HG03457 (cell line): ENCODE results near the gene C4orf51.

Experiments used
- ATAC-seq: cut with Tn5 transposase; IDR thresholded peaks from one replicate; pipeline ENCODE4 v1.9.1; 2021; ENCODE audit warnings: moderate number of reproducible peaks; ENCODE audit not compliant: unreplicated experiment

The C4orf51 gene

DNA sequence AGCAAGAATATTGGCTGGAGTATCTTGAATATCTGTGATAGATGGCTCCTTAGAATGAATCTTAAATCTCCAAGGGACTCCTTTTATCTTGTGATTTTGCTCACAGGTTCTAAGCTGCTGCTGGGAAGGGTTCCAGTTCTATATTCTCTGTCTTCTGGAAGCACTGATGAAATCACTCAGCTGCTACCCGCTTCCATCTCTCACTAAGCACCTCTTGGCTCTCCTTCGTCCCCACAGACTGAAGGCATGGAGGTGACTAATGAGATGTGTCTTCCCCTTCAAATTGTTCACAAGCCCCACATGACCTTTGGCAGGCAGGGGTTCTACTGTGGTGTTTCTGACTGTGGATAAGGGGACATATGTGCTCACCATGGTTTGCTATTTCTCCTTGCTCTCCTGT is 75.9 kb downstream of the C4orf51 start:
- no peak for ATAC-seq

DNA sequence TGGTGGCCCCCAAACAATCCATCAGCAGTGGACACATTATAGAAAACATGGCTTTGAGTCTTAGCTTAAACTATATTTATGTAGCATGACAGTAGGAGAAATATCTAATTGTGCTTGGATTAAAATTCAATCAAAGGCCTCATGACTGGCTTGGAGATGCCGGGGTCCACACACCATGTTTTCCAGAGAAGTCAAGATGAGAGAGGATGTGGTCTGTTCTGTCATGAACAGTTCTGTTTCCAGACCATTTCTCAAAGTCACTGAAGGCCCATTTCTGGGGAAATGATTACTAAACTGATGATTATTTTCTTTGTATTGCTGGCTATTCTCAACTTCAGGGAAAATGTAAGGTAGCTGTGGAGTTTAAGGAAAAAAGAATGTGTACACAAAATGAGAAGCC is 76.3 kb downstream of the C4orf51 start:
- no peak for ATAC-seq

DNA sequence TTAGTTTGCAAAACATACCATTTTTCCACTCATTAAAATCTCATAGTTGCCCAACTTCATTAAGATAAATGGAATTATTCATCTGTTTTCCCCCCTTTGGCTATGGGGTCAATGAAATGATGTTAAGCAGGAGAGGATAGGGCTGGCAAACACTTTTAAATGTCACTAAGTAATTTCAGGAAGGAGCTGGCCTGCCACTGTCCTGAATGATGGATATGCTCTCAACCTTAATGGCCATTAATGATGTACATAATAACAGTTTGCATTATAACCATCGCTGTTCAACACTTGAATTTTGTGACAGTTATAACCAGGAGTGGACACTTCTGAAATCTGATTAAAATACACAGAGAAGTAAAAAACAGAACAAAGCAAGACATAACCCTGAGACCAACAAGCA is 77.2 kb downstream of the C4orf51 start:
- ATAC-seq, result no peak

DNA sequence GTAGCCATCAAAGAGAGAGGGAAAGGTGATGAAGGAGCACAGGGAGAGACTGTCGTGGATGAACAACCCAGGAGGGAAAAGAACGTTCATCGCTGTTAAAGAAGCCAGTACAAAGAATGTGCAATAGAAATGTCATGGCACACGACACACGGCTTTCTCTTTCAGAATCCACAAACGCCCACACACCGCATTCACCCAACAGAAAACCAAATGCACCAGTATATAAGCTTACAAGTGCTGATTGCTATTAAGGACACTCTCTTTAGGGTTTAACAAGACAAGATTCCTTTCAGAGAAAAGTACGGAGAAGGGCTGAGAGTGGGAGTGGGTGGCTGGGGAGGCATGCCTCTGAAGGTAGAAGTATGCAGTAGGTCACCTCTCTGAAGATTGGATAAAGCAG is 80.2 kb downstream of the C4orf51 start:
- no peak for ATAC-seq

DNA sequence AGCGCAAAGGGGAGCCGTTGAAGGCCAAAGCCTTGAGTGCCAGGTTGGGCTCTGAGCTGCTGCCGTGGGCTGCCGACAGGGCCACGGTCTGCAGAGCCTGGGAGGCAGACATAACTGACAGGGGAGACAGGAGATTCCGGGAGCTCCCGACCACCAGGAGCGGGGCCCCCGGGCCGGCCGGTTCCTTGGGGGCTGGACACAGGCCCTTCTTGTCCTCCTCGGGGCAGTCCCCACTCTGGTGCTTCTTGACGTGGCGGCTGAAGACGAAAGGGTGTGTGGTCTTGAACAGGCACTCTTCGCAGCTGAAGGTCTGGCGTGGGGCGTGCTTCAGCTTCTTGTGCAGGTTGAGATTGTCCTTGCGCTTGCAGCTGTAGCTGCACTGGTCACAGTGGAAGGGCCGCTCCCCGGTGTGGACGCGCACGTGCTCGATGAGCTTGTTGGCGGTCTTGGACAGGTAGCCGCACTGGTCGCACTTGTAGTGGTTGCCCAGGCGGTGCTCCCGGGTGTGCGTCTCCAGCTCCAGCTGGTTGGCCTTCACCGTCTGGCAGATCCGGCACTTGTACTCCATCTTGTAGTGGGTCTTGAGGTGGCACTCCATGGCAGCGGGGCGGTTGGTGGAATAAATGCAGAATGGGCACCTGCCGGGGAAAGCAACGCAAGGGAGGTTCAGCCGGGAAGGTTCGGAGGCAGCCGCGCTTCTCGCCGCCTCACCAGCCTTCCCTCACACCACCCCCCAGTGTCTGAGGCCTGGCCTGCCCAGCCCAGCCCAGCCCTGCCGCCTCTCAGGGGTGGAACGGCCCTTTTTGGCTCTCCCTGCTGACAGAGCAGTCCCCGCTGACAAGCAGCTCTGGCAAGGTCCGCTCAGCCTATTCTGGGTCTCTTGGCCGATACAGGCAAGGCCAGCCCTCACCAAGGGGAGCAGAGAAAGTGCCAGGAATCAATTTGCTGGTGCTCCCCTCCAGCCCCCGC is 81.3 kb downstream of the C4orf51 start:
- no peak for ATAC-seq

DNA sequence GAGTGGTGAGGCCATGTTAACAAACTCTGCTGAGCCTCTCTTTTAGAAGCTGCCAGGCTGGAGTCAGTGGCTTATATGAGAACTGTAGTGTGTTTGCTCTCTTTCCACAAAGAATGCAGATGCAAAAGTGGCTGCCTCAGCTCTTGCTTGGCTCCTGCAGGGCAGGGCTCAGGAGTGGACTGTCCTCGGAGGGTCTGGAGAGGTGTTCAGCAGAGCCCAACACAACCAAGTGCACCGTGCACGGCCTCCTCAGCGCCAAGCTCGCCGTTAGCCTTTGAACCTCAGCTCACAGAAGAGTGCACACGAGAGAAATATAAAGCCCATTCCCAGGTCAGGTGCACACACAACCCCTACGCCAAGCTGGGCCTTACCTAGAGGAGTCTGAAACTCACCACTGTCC is 82.8 kb downstream of the C4orf51 start:
- ATAC-seq, result no peak

DNA sequence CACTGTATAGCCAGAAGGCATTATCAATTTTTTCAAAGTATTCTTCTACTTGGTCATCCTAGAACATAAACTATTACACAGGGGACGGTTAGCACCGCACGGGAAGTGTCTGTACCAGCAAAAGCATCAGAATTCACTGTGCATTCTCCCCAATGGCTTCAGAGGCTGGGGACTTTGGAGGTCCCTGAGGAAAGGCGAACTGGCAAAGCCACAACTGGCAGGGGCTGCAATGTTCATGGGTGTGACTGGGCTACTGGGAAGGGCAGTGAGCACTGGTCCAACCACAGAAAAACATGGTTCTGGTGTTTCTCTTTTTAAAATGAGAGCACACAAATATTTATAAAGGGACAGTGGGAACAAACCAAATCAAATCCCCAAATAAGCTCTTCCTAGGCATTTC is 83.5 kb downstream of the C4orf51 start:
- ATAC-seq, result no peak

DNA sequence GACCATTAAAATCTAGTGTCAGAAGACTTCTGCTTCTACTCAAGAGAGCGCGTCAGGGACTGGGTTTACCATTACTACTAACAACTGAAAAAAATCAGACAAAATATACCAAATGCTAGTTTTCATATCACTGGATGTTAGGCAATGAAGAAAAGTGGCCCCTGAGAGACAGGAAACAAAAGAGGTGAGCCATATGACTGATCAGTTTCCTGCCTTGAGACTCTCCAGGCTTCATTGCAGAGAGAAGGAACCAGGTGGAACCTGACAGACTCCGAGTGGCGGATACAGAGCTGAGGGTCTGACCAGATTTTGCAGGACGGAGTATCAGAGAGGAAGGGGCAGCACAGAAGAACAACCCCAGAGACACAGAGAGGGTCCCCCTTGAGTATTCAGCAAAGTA is 86.3 kb downstream of the C4orf51 start:
- no peak for ATAC-seq

DNA sequence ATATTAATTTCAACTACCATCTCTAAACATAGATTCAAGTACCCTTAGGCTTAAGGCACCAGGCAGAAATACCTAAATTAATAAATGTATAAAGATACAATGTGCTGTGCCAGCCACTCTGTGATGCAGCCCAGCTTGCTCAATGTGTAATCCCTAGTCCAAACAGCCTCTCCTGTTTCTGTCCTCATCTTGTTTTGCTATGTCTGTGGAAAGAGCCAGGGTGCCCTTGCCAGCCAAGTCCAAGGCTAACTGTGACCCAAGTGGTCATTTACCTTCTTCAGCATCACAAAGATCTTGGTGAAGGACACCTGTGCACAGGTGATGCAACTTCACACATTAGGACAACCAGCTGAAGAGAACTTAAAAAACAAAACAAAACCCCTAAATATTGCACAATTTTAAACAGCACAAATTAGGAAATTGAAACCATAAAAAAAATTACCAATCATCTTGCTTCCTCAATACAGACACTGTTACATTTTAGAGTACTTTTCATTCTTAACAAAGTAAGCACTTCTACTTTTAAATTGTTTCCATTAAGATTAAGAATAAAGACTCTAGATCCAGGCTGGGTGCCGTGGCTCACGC is 89.6 kb downstream of the C4orf51 start:
- no peak for ATAC-seq

DNA sequence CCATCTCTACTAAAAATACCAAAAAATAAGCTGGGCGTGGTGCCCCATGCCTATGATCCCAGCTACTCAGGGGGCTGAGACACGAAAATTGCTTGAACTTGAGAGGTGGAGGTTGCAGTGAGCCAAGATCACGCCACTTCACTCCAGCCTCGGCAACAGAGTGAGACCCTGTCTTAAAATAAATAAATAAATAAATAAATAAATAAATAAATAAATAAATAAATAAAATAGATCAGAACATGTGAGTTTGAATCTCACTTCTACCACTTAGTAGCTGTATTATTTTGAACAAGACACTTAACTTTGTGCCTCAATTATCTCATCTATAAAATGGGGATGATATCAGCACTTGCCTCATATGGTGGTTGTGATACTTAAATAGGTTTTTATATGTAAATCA is 90.2 kb downstream of the C4orf51 start:
- ATAC-seq, result no peak

DNA sequence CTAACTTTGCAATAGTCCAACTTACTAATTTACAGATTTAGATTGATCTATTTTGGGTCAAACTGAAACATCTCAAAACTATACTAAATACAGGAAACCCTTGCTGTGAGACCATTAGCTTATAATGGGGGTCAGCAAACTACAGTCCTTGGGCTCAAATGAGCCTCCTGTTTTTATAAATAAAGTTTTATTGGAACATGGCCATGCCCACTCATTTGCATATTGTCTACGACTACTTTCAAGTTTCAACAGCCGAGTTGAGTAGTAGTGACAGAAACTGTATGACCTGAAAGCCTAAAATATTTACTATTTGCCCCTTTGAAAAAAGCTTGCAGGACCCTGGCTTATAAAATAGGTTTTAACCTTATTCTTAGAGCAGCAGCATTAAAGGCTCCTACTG is 92.4 kb downstream of the C4orf51 start:
- no peak for ATAC-seq

DNA sequence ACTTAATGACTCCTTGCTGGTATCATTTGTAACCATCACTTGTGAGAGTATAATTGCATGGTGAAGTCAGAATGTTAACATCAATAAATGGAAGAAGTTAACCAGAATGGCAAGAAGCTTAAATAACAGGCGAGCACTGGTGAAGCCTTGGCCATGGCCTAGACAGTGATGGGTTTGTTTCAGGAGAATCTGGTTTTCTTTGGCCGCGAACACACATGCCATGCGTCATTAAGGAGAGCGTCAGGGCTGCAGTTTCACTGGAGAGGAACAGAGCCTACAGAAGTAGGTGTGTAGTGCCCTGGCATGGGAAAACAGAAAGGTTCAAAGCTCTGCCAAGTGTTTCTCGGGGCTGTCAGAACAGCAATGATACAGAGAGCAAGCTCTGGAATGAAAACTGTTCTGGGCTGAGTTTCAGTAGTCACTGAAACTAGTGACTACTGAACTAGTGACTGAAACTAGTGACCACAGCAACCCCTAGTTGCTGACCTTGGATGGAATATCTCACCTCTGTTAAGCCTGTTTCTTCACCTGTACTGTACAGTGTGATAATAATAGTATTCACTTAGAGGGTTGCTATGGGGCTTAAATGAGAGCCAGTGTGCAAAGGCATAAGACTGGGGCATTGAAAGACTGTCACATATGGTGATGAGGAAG is 93.8 kb downstream of the C4orf51 start:
- ATAC-seq, result peak; percentile 81

DNA sequence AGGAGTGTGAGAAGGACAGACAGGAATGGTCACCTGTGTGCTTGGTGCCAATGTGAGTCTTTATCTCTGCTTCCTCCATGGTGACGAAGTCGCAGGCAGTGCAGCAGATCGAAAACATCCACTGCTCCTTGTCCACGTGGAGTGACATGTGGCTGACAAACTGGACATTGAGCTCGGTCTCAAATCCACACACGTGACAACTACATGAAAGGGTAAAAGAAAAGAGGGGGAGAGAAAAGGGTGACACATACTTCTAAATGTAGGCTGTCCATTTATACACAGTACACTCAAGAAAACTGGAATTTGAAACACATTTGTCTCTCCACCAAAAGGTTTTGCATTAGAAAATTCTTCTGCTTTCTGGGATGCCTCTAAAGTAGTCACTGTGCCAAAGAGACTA is 94.5 kb downstream of the C4orf51 start:
- ATAC-seq, result no peak

DNA sequence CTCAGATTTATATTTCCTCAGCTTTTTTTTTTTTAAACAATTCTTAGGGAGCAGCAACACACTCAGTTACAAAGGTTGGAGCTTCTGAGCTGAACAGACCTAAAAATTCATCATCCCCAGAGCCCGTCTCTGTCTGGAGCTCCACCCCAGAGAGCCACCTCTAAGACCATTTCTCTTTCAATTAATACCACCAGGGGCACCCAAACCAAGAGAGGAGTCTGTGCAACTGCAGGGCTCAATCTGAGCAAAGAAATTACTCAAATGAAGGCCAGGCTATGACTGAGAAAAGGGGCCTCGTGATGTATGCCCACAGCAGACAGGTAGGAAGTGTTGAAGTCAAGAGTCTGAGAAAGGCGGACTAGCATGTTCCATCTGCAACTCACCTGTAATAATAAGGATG is 95.5 kb downstream of the C4orf51 start:
- no peak for ATAC-seq

DNA sequence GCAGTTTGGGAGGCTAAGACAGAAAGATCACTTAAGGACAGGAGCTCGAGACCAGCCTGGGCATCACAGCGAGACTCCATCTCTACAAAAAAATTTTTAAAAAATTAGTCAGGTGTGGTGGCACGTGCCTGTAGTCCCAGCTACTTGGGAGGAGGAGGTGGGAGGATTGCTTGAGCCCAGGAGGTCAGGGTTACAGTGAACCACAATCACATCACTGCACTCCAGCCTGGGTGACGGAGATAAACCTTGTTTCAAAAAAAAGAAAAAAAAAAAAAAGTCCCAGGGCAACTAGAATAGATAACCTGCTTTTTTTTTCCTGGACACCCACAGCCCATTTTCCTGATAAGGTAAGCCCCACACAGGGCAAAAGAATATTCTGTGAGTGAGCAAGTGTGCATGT is 96.3 kb downstream of the C4orf51 start:
- ATAC-seq, result no peak

DNA sequence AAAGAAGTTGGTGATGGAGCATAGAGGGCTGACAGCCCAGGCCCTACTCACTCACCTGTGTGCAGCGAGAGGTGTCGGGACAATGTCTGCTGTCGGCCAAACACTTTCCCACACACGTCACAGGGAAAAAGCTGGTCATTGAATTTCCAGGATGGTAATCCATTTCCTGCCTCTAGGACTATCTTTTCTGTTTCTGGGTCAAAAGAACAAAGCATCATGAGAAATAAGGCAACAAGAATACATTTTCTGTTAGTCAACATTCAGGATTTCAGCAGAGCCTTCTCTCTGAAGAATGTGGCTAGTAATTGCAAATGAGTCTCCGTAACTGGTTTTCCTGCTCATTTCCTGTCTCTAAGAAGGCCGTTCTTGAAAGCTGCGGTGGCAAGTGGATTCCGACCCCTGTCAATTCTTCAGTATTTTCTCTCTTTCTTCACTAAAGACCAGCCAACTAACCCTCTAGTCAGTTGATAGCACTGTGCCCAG is 99.4 kb downstream of the C4orf51 start:
- no peak for ATAC-seq

DNA sequence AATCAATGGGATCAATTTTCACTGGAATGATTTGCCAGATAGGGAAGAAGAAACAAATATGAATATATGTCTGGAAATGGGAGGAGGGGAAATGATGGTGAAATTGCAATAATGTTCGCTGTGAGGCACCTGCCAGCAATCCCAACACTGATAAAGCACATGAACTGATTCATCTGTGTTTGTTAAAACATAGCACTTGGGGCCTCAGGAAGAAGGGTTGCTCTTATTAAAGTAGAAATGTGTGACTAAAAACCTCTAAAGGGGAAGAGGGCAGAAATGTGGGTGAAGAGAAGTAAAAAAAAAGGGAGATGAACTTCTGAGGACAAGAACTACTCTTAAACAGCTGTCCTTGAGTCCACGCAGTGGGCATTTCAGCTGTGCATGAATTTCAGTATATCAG is 101.4 kb downstream of the C4orf51 start:
- no peak for ATAC-seq
